Omental fat pad (tissue), 4 donors: Measurements from ENCODE around the gene AGBL4. TPM values are rescaled to one million over a fixed set of nuclear protein-coding genes. Genes with fewer than 3 reads are reported as not detected.

Experiments
- ATAC-seq: fragments of 150-250 bp; one replicate; pipeline ENCODE4 v1.9.1; 2016; ENCODE audit warnings: mild to moderate bottlenecking, moderate library complexity; ENCODE audit not compliant: low FRiP score
- DNase-seq: peaks from one replicate; pipeline ENCODE4 v3.0.0-alpha.2; 2019; ENCODE audit warnings: low spot score
- CTCF ChIP-seq, 3 donors: fragments of 450-650 bp; IDR thresholded peaks; one replicate each; pipeline ENCODE4 v1.5.1; 2016 to 2017; ENCODE audit warnings: antibody characterized with exemption in 3 of 3, mild to moderate bottlenecking in 3 of 3, moderate library complexity in 2 of 3
- total RNA-seq, 4 donors: library from RNA; depleted of rRNA; stranded (reverse); fragments of >200 nt; gene quantifications; one replicate each; pipeline ENCODE4 v1.1.0, GENCODE V29; 2016

AGBL4 gene
- total RNA-seq, 4 donors from 2014 or later = 0.31 to 1.1 (median 0.50) TPM

GRCh38 chr1:48829446-48829845, 1194.3 kb downstream of the AGBL4 start:
- no peak for TF ChIP-seq CTCF (IDR thresholded peaks at IDR 0.05)
- no peak for DNase-seq

GRCh38 chr1:48823168-48823567, 1200.6 kb downstream of the AGBL4 start:
- ATAC-seq = no peak
- no peak for TF ChIP-seq CTCF (IDR thresholded peaks at IDR 0.05)
- DNase-seq = no peak

More at GRCh38 chr1:48829446-48829845, 1194.3 kb downstream of the AGBL4 start:
- no peak for ATAC-seq

GRCh38 chr1:48820491-48820890, 1203.3 kb downstream of the AGBL4 start:
- no peak for TF ChIP-seq CTCF (IDR thresholded peaks at IDR 0.05)
- ATAC-seq = no peak
- no peak for DNase-seq

- no peak for DNase-seq
- ATAC-seq = no peak
- TF ChIP-seq CTCF (IDR thresholded peaks at IDR 0.05) = no peak
Measured at GRCh38 chr1:48817505-48818114, 1206.1 kb downstream of the AGBL4 start.

GRCh38 chr1:48810740-48811139, 1213.0 kb downstream of the AGBL4 start:
- DNase-seq (no peak), ATAC-seq (no peak)
- TF ChIP-seq CTCF (IDR thresholded peaks at IDR 0.05) = no peak

- TF ChIP-seq CTCF (IDR thresholded peaks at IDR 0.05) = no peak
- ATAC-seq (no peak), DNase-seq (no peak)
Measured at GRCh38 chr1:48808496-48808895, 1215.3 kb downstream of the AGBL4 start.

GRCh38 chr1:48807554-48808260, 1216.0 kb downstream of the AGBL4 start:
- peak; percentile 49 for ATAC-seq
- no peak for TF ChIP-seq CTCF (IDR thresholded peaks at IDR 0.05)
- DNase-seq = no peak
